A673 (cell line): ENCODE data around the gene GRB10.

ENCODE experiments used
- CTCF ChIP-seq: fragments of 300-800, 200-600 bp; sonication (generic); conservative IDR thresholded peaks from 2 replicates; pipeline ENCODE4 v1.5.1; 2017; ENCODE audit warnings: low read depth, mild to moderate bottlenecking, antibody characterized with exemption, low read length, moderate library complexity, mixed read lengths
- EZH2 ChIP-seq: fragments of 200-600 bp; sonication (generic); IDR thresholded peaks from 2 replicates; pipeline ENCODE4 v1.6.1; 2017; ENCODE audit warnings: borderline replicate concordance, low read depth, mild to moderate bottlenecking, mixed read lengths, antibody characterized with exemption, low read length; ENCODE audit not compliant: poor library complexity, severe bottlenecking

GRCh38 chr7:50685135-50686065 lies 97.3 kb downstream of the GRB10 start:
- no peak for TF ChIP-seq CTCF
- TF ChIP-seq EZH2 = no peak
